Peyer's patch (tissue), 4 donors: ENCODE measurements around the gene PCSK1.

ENCODE experiments used
- CTCF ChIP-seq, 6 experiments: fragments of 450-650 bp in 4 of 6; fragments of 200-600 bp in 2 of 6; sonication (generic) in 1 of 6; IDR thresholded peaks; one replicate each; pipeline ENCODE4 v1.5.1; 2017 to 2019; ENCODE audit warnings: antibody characterized with exemption in 6 of 6, mild to moderate bottlenecking in 3 of 6, moderate library complexity in 1 of 6
- POLR2A ChIP-seq, 2 donors: fragments of 450-650 bp; IDR thresholded peaks; one replicate each; pipeline ENCODE4 v1.5.1; 2017; ENCODE audit warnings: antibody characterized with exemption in 2 of 2, mild to moderate bottlenecking in 2 of 2, moderate library complexity in 2 of 2

- TF ChIP-seq CTCF (IDR thresholded peaks at IDR 0.05): peak in 4 of 6 experiments; percentile 43 to 89 (median 84)
- no peak for TF ChIP-seq POLR2A (IDR thresholded peaks at IDR 0.05)
Observed at GRCh38 chr5:96344678-96345577, 88.1 kb downstream of the PCSK1 start.
